ENCODE results near the gene SEC22C. TPM values are rescaled to one million over a fixed set of nuclear protein-coding genes. Genes with fewer than 3 reads are reported as not detected.
"Not testable (repeated sequence)": the region's sequence is repeated elsewhere in the genome, so short reads cannot be mapped to it uniquely, and the experiment has no call there.

The SEC22C gene
- total RNA-seq, 1 donor from 2014 or later: 17.4 TPM

DNA sequence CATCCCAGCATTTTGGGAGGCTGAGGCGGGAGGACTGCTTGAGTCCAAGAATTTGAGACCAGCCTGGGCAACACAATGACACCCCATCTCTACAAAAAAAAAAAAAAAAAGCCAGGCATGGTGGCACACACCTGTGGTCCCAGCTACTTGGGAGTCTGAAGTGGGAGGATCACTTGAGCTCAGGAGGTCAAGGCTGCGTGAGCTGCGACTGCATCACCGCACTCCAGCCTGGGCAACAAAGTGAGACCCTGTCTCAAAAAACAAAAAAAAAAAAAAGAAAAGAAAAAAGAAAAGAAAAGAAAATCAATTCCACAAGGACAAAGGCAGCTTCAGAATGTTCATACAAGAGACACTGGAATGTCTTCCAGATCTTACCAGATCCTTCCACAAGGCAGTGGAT lies 2.4 kb downstream of the SEC22C start:
- ATAC-seq: not testable (repeated sequence)

DNA sequence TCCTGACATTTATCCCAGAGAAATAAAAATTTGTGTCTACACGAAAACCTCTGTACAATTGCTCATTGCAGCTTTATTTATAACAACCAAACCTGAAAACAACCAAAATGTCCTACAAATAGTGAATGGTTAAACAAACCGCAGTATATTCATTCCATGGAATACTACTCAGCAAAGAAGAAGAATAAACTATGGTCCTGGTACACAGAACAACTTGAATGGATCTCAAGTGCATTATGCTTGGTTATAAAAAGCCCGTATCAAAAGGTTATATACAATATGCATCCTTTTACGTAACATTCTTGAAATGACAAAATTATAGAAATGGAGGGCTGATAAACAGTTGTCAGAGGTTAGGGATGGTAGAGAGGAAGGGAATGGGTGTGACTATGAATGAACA lies 3.7 kb downstream of the SEC22C start:
- ATAC-seq: no peak

DNA sequence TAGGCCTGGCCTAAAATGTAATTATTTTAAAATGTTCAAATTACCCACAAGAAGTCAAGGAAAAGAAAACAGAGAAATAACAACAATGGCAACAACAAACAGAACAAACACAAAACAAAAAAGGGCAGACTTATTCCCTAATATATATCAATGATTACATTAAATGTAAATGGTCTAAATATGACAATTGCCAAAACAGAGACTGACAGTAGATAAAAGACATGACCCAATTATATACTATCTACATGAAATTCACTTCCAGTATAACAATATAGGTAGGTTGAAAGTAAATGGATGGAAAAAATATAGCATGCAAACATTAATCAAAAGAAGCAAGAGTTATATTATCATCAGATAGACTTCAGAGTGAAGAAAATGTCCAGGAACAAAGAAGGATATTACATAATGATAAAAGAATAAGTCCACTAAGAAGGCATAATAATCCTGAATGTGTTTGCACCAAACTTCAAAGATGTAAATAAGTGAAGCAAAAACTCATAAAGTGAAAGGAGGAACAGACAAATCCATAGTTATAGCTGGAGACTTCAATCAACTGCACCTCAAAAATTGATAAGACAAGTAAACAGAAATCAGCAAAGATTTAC lies 6.5 kb downstream of the SEC22C start:
- no peak for ATAC-seq

DNA sequence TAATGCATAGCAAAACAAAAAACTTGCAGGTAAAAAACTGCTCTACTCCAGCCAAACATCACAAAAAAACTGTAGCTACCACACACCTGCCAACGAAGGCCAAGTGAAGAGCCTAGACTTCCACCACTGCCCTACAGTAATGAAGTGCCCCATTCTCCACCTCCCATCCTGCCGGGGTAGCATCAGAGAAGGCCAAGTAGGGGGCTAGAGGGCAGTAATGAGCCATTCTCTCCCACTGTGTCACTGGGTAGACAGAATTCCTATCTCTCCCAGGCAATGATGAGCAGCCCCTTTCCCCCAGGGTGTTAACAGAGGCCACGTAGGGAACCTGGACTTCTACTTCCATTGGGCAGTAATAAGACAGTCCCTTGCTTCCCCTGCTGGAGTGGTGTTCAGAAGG lies 9.5 kb downstream of the SEC22C start:
- peak; percentile 53 for ATAC-seq

DNA sequence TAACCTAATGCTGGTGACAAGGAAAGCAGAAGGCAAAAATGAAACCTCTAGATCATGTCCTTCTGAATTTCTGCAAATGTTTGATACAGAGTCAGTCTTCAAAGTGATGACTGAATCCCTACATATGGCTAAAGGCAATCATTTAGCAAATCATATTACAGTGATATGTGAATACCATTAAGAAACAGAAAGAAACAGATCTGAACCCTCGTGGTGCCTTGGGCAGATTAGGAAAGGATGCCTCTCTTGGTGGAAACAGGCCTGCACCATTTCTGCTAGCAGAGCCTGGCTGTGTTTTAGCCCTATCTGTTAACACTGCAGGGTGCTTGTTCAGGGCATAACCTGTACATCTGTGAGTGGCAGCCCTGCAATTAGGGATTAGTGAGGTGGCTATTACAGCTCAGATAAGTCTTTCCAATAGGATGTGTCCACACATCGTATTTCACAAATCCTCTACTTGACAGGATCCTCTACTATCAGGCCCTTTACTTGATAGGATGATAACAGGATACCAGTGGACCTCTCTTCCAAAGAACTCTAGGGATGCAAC lies 12.1 kb downstream of the SEC22C start:
- no peak for ATAC-seq

DNA sequence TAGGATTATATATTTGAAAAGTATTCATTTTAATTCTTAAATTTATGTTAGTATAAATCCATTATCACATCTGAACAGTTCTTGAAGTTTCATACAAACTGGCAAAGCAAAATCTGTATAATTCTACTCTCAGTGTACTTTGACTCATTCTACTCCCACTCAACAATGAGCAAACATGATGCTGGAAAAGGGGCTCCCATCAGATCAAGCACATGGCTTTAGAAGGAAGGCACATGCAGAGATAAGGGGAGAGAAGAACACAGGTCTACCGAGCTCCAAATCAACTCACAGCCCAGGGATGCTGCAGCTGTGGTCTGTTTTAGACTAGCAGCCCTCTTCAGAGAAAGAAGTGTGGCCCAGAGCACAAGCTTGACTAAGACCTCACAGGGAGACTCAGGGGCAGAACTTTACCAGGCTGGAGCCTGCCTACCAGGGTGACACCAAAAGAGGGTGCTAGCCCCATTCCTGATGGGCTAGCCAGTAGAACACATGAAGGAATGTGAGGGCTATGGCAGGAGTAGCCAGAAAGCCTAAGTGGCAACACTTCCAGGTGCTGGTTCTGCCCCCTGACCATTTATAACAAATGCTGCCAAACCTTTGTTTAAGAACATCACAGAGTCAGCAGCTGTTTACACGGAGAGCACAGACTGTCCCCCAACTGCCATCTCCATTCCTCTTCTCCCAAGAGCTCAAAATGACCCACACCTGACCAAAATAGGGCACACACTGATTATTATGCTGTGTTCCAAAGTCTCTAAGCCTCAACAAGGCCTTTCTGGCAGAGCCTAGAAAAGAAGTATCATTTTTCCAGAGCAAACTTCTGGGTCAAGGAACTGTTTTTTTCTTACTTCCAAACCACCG lies 19.5 kb downstream of the SEC22C start:
- no peak for ATAC-seq

DNA sequence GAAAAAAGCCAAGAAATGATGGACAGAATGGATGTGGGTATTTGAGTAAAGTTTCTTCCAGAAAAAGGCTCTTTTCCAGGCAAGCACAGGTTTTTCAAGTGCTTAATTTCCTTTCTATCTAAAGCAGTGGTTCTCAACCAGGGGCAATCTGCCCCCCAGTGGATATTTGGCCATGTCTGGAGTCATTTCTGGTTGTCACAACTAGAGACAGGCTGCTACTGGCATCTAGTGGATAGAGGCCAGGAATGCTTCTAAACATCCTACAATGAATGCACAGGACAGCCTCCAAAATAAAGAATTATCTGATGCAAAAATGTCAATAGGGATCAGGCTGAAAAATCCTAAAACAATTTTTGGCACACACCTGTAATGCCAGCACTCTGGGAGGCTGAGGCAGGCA lies 23.9 kb downstream of the SEC22C start:
- ATAC-seq: no peak

DNA sequence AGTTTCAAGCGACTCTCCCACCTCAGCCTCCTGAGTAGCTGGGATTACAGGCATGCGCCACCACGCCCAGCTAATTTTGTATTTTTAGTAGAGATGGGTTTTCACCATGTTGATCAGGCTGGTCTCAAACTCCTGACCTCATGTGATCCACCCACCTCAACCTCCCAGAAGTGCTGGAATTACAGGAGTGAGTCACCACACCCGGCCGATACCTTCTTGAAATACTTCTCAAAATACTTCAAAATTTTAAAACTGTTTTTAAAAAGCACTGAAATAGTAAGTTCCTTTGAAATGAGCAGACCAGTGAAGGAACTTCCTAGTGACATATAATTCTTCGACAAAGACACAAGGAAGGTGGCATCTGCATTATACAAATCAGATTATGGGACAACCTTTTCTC lies 24.9 kb downstream of the SEC22C start:
- ATAC-seq: not testable (repeated sequence)

DNA sequence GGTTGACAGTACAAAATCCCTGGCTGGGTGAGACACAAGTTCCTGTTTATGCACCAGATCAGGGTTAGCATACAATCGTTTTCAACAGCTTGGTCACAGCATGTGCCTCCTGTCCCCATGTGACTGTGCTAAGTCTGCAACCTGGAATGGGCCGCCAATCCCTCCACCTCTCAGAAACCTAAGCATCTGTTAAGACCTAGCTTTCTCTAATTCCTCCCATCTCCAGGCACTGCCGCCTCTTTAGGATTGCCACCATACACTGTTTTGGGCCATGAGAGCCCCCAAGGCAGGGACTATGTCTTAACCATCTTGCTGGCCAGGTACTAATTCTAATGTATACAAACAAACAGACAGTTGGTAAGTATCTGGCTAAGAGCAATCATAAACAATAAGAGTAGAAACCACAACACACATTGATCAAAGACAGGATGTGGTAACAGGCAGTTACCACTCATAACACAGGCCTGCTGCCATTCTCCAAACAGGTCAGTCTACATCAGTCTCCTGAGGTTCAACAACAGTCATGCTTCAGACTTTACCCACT lies 25.6 kb downstream of the SEC22C start:
- ATAC-seq: peak; percentile 54

DNA sequence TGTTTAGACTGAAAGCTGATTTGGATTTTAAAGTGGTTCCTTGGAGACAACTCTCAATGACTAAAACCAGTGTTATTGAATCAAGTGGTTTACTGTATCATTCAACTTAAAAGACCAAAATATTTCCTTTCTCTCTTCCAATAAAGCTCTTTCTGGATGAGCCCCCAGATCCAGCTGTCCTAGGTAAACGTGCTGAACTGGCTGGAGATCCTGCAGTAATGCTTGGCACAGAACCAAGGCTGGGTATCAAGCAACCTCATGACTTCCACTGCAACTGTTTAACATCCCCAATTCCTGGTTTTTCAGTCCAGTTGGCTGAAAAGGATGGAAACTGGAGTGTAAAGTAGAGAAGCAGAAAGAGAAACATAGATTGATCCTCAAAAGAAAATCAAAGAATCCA lies 28.9 kb downstream of the SEC22C start:
- no peak for ATAC-seq

DNA sequence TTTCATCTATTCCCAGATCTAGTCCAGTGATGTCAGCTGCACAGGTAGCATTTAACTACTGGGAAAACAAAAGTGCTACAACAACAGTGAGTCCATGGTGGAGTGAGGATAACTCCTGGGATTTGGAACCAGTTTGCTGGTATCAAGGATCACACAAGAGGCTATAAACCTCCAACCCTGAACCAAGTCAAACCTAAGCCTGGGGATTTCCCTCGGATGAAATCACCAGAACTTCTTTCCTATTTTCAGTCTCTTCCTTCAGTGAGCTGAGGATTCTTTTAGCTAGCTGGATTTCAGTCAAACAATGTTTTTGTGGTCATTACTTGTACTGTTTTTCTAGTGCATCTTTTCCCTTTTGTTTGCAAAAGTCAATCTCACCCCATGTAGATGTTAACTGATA lies 31.5 kb downstream of the SEC22C start:
- no peak for ATAC-seq

DNA sequence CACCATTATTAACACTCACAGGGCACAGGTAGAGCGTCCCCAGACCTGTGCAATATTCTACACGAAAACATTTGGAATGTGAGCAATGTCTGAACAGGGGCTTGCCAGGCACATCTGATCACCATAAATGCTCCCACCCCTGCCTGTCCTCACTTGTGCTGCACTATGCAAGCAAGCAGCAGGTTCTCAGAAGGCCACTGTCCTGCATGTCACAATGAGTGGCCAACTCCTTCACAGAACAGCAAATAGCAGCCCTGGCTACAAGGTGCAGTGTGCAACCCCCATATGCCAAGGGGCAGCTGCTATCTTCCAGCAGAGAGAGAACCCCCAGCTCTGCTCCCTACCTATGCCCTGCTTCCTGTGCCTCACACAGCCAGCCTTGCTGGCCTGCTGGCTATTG lies 32.6 kb downstream of the SEC22C start:
- no peak for ATAC-seq

DNA sequence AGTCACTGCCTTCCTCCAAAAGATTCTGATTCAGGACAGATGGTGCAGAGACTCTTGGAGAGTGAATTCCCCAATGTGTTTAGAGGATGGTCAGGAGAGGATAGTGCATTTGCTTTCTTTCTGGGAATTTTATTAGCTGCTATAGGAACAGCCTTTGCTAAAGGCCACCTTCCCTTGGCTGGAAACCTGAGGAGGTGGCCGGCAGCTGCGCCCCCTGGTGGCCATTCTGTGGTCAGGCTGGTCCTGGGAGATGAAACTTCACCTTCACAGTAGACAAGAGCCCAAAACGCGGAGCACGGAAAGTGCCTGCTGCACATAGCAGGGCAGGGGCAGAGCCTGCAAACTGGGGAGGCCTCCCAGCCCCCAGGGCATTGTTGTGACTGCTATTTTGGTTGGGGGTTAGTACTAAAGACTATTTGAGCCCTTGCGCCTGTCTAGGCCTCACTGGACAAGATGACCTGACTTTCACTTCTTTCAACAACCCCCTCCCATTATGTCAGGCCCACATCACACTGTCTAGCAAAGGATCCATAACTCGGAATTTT lies 34.3 kb downstream of the SEC22C start:
- peak; percentile 63 for ATAC-seq

DNA sequence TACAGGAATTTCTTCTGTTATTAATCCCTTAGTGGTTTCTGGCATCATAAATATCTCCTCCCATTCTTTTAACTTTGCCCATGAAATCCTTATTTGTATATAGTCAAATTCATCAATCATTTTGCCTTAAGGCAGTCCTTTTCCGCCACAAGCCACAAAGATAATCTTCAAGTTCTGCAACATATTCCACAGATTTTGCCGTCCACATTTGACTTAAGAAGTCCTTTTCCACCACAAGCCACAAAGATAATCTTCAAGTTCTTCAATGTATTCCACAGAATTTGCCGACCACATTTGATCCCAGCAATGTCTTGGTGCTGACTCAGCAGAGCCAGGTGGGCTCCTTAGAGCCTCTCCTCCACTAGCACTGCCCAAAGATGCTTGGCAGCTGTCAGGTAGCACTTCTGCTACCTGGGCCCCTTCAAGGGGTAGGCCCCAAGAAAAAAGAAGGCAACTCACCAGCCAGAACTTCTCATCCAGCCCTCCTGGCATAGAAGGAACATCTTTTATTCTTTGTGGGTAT lies 35.0 kb downstream of the SEC22C start:
- no peak for ATAC-seq

DNA sequence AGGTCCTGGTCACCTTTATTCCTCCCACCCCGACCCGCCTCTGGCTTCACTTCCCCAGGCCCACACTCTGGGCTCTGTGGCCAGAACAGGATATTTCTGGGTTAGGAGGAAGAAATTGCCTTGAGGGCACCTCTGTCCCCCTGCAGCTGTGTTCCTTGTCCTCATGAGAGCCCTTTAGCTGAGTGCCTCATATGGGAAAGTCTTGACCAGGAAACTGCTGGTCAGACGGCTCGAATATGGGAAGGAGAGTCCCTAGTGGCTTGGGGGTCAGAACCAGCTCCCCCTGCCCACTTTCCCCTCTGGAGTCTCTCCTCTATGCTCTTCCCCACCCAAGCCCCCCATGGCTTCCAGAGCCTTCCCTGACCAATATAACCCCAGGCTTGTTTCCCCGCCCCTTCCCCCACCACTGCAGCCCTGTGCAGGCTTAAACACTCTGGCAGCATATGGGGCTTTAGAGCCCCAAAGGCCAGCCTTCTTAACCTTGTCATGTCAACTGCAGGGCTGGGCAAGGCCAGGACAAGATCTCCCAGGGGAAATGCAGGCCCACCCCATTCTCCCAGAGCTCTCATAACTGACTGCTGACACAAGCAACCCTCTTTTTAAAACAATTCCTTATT lies 36.4 kb downstream of the SEC22C start:
- ATAC-seq: no peak

DNA sequence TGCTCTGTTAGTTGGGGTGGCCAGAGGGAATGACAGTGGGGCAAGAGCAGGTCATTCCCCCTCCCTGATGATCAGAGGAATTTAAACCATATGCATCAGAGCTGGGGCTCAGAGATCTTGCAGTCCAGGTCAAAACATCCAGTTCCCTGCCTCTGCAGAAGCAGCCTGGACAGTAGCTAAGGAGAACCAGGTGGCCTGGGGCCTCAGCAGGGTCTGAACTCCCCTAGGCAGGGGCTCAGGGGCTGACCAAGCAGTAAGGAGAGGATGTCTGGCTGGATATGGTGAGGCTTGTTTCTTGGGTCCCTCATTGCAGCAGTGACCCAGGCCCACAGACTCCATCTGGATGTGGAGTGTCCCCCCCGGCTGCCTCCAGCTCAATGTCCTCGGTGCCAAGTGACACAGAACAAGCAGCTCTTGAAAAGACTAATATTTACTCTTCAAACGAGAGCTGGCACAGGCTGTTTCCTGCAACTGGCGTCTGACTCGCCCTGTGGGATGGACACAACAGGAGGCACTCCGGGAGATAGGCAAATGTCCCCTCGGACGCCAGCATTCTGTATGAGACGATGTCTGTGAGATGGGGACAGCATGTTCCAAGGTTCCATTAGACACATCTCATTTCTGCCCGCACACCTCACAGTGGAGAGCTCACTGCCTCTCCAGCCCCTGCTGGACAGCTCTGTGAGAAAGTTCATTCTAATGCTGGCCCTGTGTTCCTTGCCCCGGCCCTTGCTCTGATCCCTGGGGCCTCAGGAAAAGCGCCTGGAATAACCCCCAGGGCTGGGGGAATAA lies 37.1 kb downstream of the SEC22C start:
- ATAC-seq: no peak

DNA sequence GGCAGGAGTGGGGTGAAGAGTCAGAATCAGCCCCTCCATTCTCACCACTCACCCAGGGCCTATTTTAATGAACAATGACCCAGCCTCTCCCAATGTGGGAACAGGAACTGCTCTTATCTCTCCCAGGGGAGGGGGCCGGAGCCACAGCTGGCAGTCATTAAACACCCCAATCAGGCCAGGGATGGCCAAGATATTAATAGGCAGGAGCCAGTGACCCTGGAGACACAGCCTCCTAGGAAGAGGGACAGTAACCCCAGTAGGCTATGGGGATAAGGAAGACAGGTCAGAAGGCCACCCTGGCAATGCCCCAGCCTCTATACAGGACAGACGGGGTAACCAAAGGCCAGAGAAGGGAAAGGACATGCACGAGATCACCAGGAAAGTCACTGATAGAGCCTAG lies 40.7 kb downstream of the SEC22C start:
- no peak for ATAC-seq

DNA sequence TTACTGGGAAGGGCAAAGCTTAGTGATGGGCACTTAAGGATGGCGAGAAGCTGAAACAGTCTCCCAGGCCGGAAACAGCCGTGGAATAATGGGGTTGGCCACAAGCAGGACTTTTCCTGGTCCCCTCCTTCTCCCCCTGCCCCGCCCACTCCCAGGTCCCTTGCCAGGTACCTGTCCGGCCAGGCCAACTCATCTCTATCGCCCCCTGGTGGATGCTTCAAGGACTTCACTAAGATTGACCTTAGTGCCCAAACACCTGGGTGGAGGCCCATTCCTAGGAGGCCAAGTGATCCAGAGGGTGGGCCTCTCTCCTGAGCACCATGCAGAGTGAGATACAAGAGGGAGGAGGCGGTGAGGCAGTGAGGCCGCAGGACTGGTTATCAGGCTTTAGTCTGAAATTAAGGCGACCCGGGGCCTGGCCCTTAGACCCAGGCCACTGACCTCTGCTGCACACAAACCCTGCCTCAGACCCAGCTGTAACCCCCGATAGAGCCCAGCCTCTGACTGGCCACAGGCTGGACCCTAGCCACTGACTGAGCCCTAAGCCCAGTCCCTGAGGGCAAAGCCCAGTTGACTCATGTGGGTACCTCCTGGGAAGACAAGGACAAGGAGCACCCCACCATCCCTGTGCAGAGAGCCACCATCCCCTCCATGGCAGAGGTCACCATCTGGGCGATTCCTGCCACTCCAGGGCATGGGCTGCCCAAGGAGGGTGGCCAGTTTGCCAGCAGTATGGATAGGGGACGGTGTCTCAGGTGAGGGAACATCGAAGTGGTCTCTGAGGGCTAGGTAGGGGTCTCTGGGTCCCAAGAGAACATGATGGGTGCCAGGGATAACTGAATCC lies 41.7 kb downstream of the SEC22C start:
- peak; percentile 65 for ATAC-seq

DNA sequence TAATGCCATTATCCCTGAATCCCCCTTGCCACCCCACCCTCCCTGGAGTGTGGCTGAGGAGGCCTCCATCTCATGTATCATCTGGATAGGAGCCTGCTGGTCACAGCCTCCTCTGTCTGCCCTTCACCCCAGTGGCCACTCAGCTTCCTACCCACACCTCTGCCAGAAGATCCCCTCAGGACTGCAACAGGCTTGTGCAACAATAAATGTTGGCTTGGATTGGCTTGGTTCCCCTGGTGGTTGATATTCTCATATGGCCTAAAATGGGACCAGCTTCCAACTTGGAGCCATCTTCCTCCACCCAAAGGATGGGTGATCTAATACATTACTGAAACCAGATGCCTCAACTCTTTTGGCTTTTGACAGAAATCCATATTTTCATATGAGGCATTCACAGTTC lies 44.4 kb downstream of the SEC22C start:
- no peak for ATAC-seq

DNA sequence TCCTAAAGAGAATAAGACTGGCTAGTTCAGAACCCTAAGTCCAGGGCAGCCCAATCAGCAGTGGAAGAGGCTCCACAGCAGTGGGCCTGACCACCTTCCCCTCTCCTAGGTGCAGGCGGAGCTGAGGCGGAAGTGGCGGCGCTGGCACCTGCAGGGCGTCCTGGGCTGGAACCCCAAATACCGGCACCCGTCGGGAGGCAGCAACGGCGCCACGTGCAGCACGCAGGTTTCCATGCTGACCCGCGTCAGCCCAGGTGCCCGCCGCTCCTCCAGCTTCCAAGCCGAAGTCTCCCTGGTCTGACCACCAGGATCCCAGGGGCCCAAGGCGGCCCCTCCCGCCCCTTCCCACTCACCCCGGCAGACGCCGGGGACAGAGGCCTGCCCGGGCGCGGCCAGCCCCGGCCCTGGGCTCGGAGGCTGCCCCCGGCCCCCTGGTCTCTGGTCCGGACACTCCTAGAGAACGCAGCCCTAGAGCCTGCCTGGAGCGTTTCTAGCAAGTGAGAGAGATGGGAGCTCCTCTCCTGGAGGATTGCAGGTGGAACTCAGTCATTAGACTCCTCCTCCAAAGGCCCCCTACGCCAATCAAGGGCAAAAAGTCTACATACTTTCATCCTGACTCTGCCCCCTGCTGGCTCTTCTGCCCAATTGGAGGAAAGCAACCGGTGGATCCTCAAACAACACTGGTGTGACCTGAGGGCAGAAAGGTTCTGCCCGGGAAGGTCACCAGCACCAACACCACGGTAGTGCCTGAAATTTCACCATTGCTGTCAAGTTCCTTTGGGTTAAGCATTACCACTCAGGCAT lies 45.6 kb downstream of the SEC22C start:
- ATAC-seq: peak; percentile 23
